HEK293T (cell line): ENCODE results near the gene CA5B.
"Not testable (repeated sequence)": the region's sequence is repeated elsewhere in the genome, so short reads cannot be mapped to it uniquely, and the experiment has no call there.

Source experiments
- CTCF ChIA-PET: fragments of 350-600 bp; formaldehyde crosslinking; extraction: SDS; loops from one replicate; lab custom pipeline; 2021; ENCODE audit warnings: antibody characterized with exemption, inconsistent platforms; lab: Yijun Ruan, JAX
- POLR2A ChIA-PET: fragments of 350-600 bp; formaldehyde crosslinking; extraction: SDS; loops from one replicate; lab custom pipeline; 2020; ENCODE audit warnings: antibody characterized with exemption, inconsistent platforms; lab: Yijun Ruan, JAX
- DNase-seq: peaks from one replicate; pipeline ENCODE4 v3.0.0; 2012; ENCODE audit warnings: mixed read lengths; ENCODE audit errors: extremely low spot score
- ARNT ChIP-seq: fragments of 450-650 bp; IDR thresholded peaks from 2 replicates; pipeline ENCODE4 v1.6.1; 2017; ENCODE audit warnings: mild to moderate bottlenecking
- BHLHE40 ChIP-seq: fragments of 450-650 bp; IDR thresholded peaks from 2 replicates; pipeline ENCODE4 v1.6.1; 2016; ENCODE audit warnings: mild to moderate bottlenecking, moderate library complexity, borderline replicate concordance
- CTBP1 ChIP-seq: fragments of 450-650 bp; IDR thresholded peaks from 2 replicates; pipeline ENCODE4 v1.6.1; 2016; ENCODE audit warnings: borderline replicate concordance
- ELF4 ChIP-seq: fragments of 450-650 bp; IDR thresholded peaks from 2 replicates; pipeline ENCODE4 v1.6.1; 2017; ENCODE audit warnings: antibody characterized with exemption
- FOXA1 ChIP-seq: fragments of 450-650 bp; IDR thresholded peaks from 2 replicates; pipeline ENCODE4 v1.6.1; 2016; ENCODE audit warnings: mild to moderate bottlenecking
- FOXK2 ChIP-seq: fragments of 450-650 bp; IDR thresholded peaks from 2 replicates; pipeline ENCODE4 v1.6.1; 2016; ENCODE audit warnings: mild to moderate bottlenecking
- FOXM1 ChIP-seq: fragments of 450-650 bp; IDR thresholded peaks from 2 replicates; pipeline ENCODE4 v1.6.1; 2017; ENCODE audit warnings: mild to moderate bottlenecking, borderline replicate concordance
- HDGF ChIP-seq: fragments of 450-650 bp; IDR thresholded peaks from 2 replicates; pipeline ENCODE4 v1.6.1; 2017; ENCODE audit warnings: antibody characterized with exemption, borderline replicate concordance
- L3MBTL2 ChIP-seq: fragments of 450-650 bp; conservative IDR thresholded peaks from 2 replicates; pipeline ENCODE4 v1.6.1; 2016; ENCODE audit warnings: mild to moderate bottlenecking
- LEF1 ChIP-seq: fragments of 450-650 bp; IDR thresholded peaks from 2 replicates; pipeline ENCODE4 v1.6.1; 2017; ENCODE audit warnings: mild to moderate bottlenecking, borderline replicate concordance
- NFRKB ChIP-seq: fragments of 450-650 bp; IDR thresholded peaks from 2 replicates; pipeline ENCODE4 v1.6.1; 2016; ENCODE audit warnings: mild to moderate bottlenecking, moderate library complexity
- PKNOX1 ChIP-seq: fragments of 450-650 bp; IDR thresholded peaks from 2 replicates; pipeline ENCODE4 v1.6.1; 2016
- SP1 ChIP-seq: fragments of 450-650 bp; IDR thresholded peaks from 2 replicates; pipeline ENCODE4 v1.6.1; 2017
- SUZ12 ChIP-seq: fragments of 450-650 bp; IDR thresholded peaks from 2 replicates; pipeline ENCODE4 v1.6.1; 2016; ENCODE audit warnings: mild to moderate bottlenecking
- TARDBP ChIP-seq: fragments of 450-650 bp; IDR thresholded peaks from 2 replicates; pipeline ENCODE4 v1.6.1; 2016
- ZNF384 ChIP-seq: fragments of 450-650 bp; IDR thresholded peaks from 2 replicates; pipeline ENCODE4 v1.6.1; 2016

CA5B gene

GRCh38 chrX:15718283-15718970, 19.6 kb upstream of the CA5B start:
- ChIA-PET CTCF (no interaction called here), POLR2A (no interaction called here)
- TF ChIP-seq ARNT (no peak), PKNOX1 (no peak), CTBP1 (no peak), HDGF (no peak), FOXA1 (no peak), FOXK2 (no peak), TARDBP (no peak), ZNF384 (no peak)
- DNase-seq = no peak

- TF ChIP-seq PKNOX1 = no peak
- TF ChIP-seq LEF1 = no peak
- no peak for TF ChIP-seq TARDBP
- no peak for TF ChIP-seq BHLHE40
- no peak for TF ChIP-seq HDGF
- no peak for TF ChIP-seq FOXK2
- TF ChIP-seq FOXA1 = no peak
- TF ChIP-seq L3MBTL2 = no peak
- no peak for DNase-seq
- ChIA-PET CTCF (interaction anchor here (0.5 kb wide), 1 partner anchor 648 kb away, joined by 4 read pairs; no protein-coding TSS in a partner anchor), POLR2A (interaction anchor here (1.4 kb wide), 1 partner anchor 45 kb away, joined by 4 read pairs; no protein-coding TSS in a partner anchor)
Measured at GRCh38 chrX:15719324-15719968, 18.6 kb upstream of the CA5B start.

- ChIA-PET POLR2A (no interaction called here), CTCF (no interaction called here)
- DNase-seq = no peak
- TF ChIP-seq TARDBP (no peak), SUZ12 (no peak), CTBP1 (no peak), LEF1 (no peak), ZNF384 (no peak), HDGF (no peak), ARNT (no peak), SP1 (no peak), NFRKB (no peak), FOXM1 (no peak), L3MBTL2 (no peak), FOXA1 (no peak), PKNOX1 (no peak), FOXK2 (no peak), BHLHE40 (no peak), ELF4 (no peak)
Measured at GRCh38 chrX:15721911-15722310, 16.2 kb upstream of the CA5B start.

DNA sequence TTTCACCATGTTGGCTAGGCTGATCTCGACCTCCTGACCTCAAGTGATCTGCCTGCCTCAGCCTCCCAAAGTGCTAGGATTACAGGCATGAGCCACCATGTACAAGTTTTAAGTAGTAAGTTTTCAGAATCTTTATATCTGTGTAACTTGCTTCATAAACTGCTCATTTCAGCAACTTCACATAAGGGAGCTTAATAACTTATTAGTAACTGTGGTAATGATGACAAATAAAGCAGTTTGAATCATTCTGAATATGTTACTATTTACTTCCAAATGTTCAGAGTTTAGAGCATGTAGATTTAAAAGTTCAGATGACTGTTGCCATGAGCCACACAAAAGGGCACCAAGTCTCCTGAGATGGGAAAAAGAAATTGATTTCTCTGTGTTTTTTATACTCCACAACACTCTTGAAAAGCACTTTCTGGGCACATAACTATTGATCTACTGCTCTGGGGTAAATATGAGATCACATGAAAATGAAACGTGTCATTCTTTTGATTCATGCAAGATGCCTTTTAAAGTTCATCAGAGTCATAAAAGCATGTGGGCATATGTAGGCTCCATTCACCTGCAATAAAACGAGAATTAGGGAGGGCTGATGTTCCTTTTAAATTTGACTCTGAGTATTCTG, 14.1 kb upstream of the CA5B start:
- DNase-seq = no peak
- POLR2A ChIA-PET = no interaction called here
- TF ChIP-seq FOXA1 (no peak), HDGF (no peak), CTBP1 (no peak), SP1 (no peak), L3MBTL2 (no peak), ZNF384 (no peak), FOXM1 (no peak), ELF4 (no peak), NFRKB (no peak), LEF1 (no peak), PKNOX1 (no peak), SUZ12 (no peak), TARDBP (no peak), FOXK2 (no peak), ARNT (no peak)
- CTCF ChIA-PET = no interaction called here

- ChIA-PET POLR2A (no interaction called here), CTCF (no interaction called here)
- no peak for TF ChIP-seq ARNT
- no peak for DNase-seq
Measured at GRCh38 chrX:15724911-15725310, 13.2 kb upstream of the CA5B start.

- POLR2A ChIA-PET, CTCF ChIA-PET, DNase-seq: not testable (repeated sequence)
Measured at GRCh38 chrX:15731368-15731767, 6.7 kb upstream of the CA5B start.
